DND-41 (cell line): ENCODE data around the gene AAGAB.

Experiments
- ATAC-seq: fragments of 200-7000 bp; cut with Tn5 transposase; 3 replicates; pipeline ENCODE4 v1.9.1; 2021; ENCODE audit warnings: low read depth; ENCODE audit not compliant: insufficient read depth
- DNase-seq: peaks from one replicate; pipeline ENCODE4 v3.0.0-alpha.2; 2020
- H2AFZ ChIP-seq: 2 replicates; pipeline ENCODE4 v1.6.0; 2012; ENCODE audit warnings: low read depth, low read length
- H3K27ac ChIP-seq: 2 replicates; pipeline ENCODE4 v1.5.1; 2012; ENCODE audit warnings: low read length, inconsistent platforms
- H3K27me3 ChIP-seq: fragments of 200-600 bp; sonication (generic); 2 replicates; pipeline ENCODE4 v1.6.0; 2012; ENCODE audit warnings: low read length, mild to moderate bottlenecking, inconsistent platforms; ENCODE audit not compliant: insufficient read depth, poor library complexity
- H3K36me3 ChIP-seq: 2 replicates; pipeline ENCODE4 v1.5.1; 2012; ENCODE audit warnings: low read length, inconsistent platforms; ENCODE audit not compliant: insufficient read depth
- H3K4me1 ChIP-seq: 2 replicates; pipeline ENCODE4 v1.5.1; 2012; ENCODE audit warnings: mild to moderate bottlenecking, low read length; ENCODE audit not compliant: insufficient read depth
- H3K4me2 ChIP-seq: 2 replicates; pipeline ENCODE4 v1.6.0; 2012; ENCODE audit warnings: mild to moderate bottlenecking, moderate library complexity, low read length, inconsistent platforms; ENCODE audit not compliant: insufficient read depth
- H3K4me3 ChIP-seq, 2 experiments: fragments of 200-600 bp in 1 of 2; shearing (Covaris generic) in 1 of 2; 2 replicates each; pipeline ENCODE4 v1.5.1; 2012 to 2016; ENCODE audit warnings: inconsistent platforms in 2 of 2, low read length in 2 of 2, mild to moderate bottlenecking in 2 of 2, low read depth in 1 of 2, moderate library complexity in 1 of 2
- H3K79me2 ChIP-seq: 2 replicates; pipeline ENCODE4 v1.6.0; 2012; ENCODE audit warnings: low read length, inconsistent platforms; ENCODE audit not compliant: insufficient read depth
- H3K9ac ChIP-seq: 2 replicates; pipeline ENCODE4 v1.6.0; 2012; ENCODE audit warnings: low read depth, mild to moderate bottlenecking, inconsistent platforms, low read length, moderate library complexity
- H3K9me3 ChIP-seq: 2 replicates; pipeline ENCODE4 v1.5.1; 2012; ENCODE audit warnings: low read length, moderate library complexity, mild to moderate bottlenecking, inconsistent platforms; ENCODE audit not compliant: insufficient read depth, severe bottlenecking
- H4K20me1 ChIP-seq: 2 replicates; pipeline ENCODE4 v1.6.0; 2012; ENCODE audit warnings: low read length; ENCODE audit not compliant: insufficient read depth
- CTCF ChIP-seq: IDR thresholded peaks from 2 replicates; pipeline ENCODE4 v1.5.1; 2012; ENCODE audit warnings: borderline replicate concordance, low read length, moderate library complexity, mild to moderate bottlenecking; ENCODE audit not compliant: poor library complexity, severe bottlenecking; ENCODE audit errors: extremely low read depth
- EZH2 ChIP-seq: IDR thresholded peaks from 3 replicates; pipeline ENCODE4 v1.6.1; 2012; ENCODE audit warnings: borderline replicate concordance, low read depth, mild to moderate bottlenecking, moderate library complexity, low read length, inconsistent platforms; ENCODE audit not compliant: severe bottlenecking

Gene AAGAB

GRCh38 chr15:67158367-67158766 lies 96.1 kb downstream of the AAGAB start:
- Histone ChIP-seq H4K20me1 (no peaks in the 10 kb centered on the region), H3K27ac (no peak overlapping the region), H3K4me1 (no peaks in the 10 kb centered on the region), H2AFZ (no peak overlapping the region), H3K9me3 (no peaks in the 10 kb centered on the region), H3K27me3 (no peaks in the 10 kb centered on the region), H3K4me2 (no peak overlapping the region), H3K4me3 (no peak overlapping the region), H3K36me3 (no peaks in the 10 kb centered on the region), H3K9ac (no peak overlapping the region), H3K79me2 (no peaks in the 10 kb centered on the region)
- ATAC-seq (no peak), DNase-seq (no peak)
- no peak for TF ChIP-seq EZH2
- no peak for TF ChIP-seq CTCF

GRCh38 chr15:67157521-67158252 lies 96.8 kb downstream of the AAGAB start:
- H3K79me2 ChIP-seq, result no peaks in the 10 kb centered on the region
- no peak overlapping the region for H2AFZ ChIP-seq
- no peak overlapping the region for H3K27ac ChIP-seq
- no peak overlapping the region for H3K4me3 ChIP-seq
- no peak for ATAC-seq
- no peak overlapping the region for H3K9ac ChIP-seq
- H4K20me1 ChIP-seq, result no peaks in the 10 kb centered on the region
- H3K4me1 ChIP-seq, result no peaks in the 10 kb centered on the region
- TF ChIP-seq EZH2 (no peak), CTCF (no peak)
- no peaks in the 10 kb centered on the region for H3K27me3 ChIP-seq
- H3K4me2 ChIP-seq, result no peak overlapping the region
- no peaks in the 10 kb centered on the region for H3K9me3 ChIP-seq
- DNase-seq, result no peak
- H3K36me3 ChIP-seq, result no peaks in the 10 kb centered on the region

- Histone ChIP-seq H3K79me2 (no peaks in the 10 kb centered on the region), H4K20me1 (no peaks in the 10 kb centered on the region), H3K4me3 (no peak overlapping the region), H2AFZ (no peak overlapping the region), H3K27me3 (no peaks in the 10 kb centered on the region), H3K9ac (no peak overlapping the region), H3K36me3 (no peaks in the 10 kb centered on the region), H3K27ac (no peak overlapping the region), H3K9me3 (no peaks in the 10 kb centered on the region), H3K4me1 (no peaks in the 10 kb centered on the region), H3K4me2 (no peak overlapping the region)
- ATAC-seq, result no peak
- TF ChIP-seq EZH2, result no peak
- no peak for TF ChIP-seq CTCF
- no peak for DNase-seq
These were observed 97.6 kb downstream of the AAGAB start for GRCh38 chr15:67156834-67157233.
